Duodenal mucosa (tissue), 2 donors: ENCODE data around the gene ATP2B2.

Experiments
- H3K27ac ChIP-seq: one replicate; pipeline ENCODE4 v1.7.0; 2013; ENCODE audit warnings: low read depth, low read length
- H3K27me3 ChIP-seq, 2 donors: one replicate each; pipeline ENCODE4 v1.7.0; 2013; ENCODE audit warnings: low read length in 2 of 2, control low read depth in 1 of 2; ENCODE audit not compliant: insufficient read depth in 2 of 2, control insufficient read depth in 1 of 2
- H3K36me3 ChIP-seq, 2 donors: one replicate each; pipeline ENCODE4 v1.7.0; 2013; ENCODE audit warnings: low read length in 2 of 2, control low read depth in 1 of 2; ENCODE audit not compliant: insufficient read depth in 2 of 2, control insufficient read depth in 1 of 2
- H3K4me1 ChIP-seq, 2 donors: one replicate each; pipeline ENCODE4 v1.7.0; 2013; ENCODE audit warnings: low read length in 2 of 2, control low read depth in 1 of 2; ENCODE audit not compliant: insufficient read depth in 2 of 2, control insufficient read depth in 1 of 2
- H3K4me3 ChIP-seq, 2 donors: one replicate each; pipeline ENCODE4 v1.7.0; 2013; ENCODE audit warnings: low read length in 2 of 2, low read depth in 1 of 2
- H3K9ac ChIP-seq, 2 donors: one replicate each; pipeline ENCODE4 v1.7.0; 2013; ENCODE audit warnings: low read length in 2 of 2, low read depth in 1 of 2
- H3K9me3 ChIP-seq, 2 donors: one replicate each; pipeline ENCODE4 v1.7.0; 2013; ENCODE audit warnings: low read length in 2 of 2, control low read depth in 1 of 2; ENCODE audit not compliant: control insufficient read depth in 1 of 2

The ATP2B2 gene

DNA sequence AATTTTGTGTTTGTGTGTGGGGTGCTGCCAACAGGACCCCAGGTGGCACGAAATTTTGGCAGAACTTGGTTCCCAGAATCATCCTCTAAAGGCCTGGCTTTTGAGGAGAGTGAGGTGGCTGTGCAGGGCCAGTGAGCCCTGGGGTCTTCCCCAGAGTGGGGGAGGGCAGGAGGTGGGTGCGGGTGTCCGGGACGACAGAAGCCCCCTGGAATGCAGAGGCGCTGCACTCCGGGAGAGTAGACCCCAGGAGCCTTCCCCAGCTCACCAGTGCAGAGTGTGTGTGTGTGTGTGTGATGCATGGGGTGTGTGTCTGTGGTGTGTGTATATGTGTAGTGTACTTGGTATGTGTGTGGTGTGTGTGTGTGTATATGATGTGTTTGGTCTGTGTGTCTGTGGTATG, 140.1 kb downstream of the ATP2B2 start:
- no peak overlapping the region for H3K27ac ChIP-seq
- H3K36me3 ChIP-seq, result no peaks in the 10 kb centered on the region
- no peaks in the 10 kb centered on the region for H3K27me3 ChIP-seq
- no peaks in the 10 kb centered on the region for H3K4me1 ChIP-seq
- no peak overlapping the region for H3K4me3 ChIP-seq
- H3K9me3 ChIP-seq, result no peaks in the 10 kb centered on the region
- H3K9ac ChIP-seq, result no peak overlapping the region

DNA sequence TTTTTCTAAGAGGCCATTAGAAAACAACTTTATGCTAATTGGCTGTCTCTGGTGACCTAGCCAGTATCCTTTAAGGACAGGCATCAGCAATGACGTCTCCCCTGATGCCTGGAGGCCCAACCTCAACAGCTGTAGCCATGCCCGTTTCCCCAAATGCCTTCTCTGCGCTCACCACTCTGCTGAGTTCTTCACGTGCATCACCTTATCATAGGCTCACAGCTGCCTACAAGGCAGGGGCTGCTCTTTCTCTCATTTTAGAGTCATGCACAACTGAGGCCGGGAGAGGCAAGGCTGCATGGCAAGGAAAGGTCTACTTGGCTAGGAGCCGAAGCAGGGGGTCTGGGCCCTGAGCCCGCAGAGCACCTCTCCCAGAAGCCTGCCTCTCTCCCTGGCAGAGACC, 140.6 kb downstream of the ATP2B2 start:
- Histone ChIP-seq H3K27me3 (no peaks in the 10 kb centered on the region), H3K4me1 (no peaks in the 10 kb centered on the region), H3K27ac (no peak overlapping the region), H3K9me3 (no peaks in the 10 kb centered on the region), H3K9ac (no peak overlapping the region), H3K36me3 (no peaks in the 10 kb centered on the region), H3K4me3 (no peak overlapping the region)

DNA sequence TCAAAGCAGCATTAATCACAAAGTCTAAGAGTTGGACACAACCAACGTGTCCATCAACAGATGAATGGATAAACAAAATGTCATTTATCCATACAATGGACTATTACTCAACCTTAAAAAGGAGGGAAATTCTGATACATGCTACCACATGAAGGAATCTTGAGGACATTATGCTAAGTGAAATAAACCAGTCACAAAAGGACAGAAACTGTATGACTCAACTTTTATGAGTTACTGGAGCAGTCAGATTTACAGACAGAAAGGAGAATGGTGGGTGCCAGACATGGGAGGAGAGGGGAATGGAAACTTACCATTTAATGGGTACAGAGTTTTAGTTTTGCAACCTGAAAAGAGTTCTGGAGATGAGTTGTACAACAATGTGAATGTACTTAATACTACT, 141.5 kb downstream of the ATP2B2 start:
- H3K36me3 ChIP-seq, result no peaks in the 10 kb centered on the region
- no peak overlapping the region for H3K9ac ChIP-seq
- H3K27ac ChIP-seq, result no peak overlapping the region
- H3K27me3 ChIP-seq, result no peaks in the 10 kb centered on the region
- no peak overlapping the region for H3K4me3 ChIP-seq
- H3K4me1 ChIP-seq, result no peaks in the 10 kb centered on the region
- no peaks in the 10 kb centered on the region for H3K9me3 ChIP-seq

DNA sequence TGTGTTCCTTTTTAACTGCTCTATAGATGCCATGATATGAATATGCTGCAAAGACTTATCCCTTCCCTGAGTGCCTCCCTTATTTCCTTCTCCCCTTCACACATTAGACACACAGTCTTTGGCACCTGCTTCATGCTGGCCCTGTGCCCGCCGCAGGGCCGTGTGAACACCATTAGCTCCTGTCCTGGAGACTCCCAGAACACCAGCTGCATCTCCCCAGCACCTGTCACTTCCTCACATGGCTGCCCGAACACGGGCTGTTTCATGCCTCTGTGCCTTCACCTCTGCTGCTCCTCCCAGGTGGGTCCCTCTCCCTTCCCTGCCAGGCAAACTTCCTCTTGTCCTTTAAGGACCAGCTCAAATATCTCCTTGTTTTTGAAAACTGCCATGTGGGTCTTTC, 144.0 kb downstream of the ATP2B2 start:
- no peaks in the 10 kb centered on the region for H3K4me1 ChIP-seq
- no peak overlapping the region for H3K9ac ChIP-seq
- H3K9me3 ChIP-seq, result no peaks in the 10 kb centered on the region
- no peaks in the 10 kb centered on the region for H3K36me3 ChIP-seq
- no peak overlapping the region for H3K4me3 ChIP-seq
- no peak overlapping the region for H3K27ac ChIP-seq
- H3K27me3 ChIP-seq, result no peaks in the 10 kb centered on the region

DNA sequence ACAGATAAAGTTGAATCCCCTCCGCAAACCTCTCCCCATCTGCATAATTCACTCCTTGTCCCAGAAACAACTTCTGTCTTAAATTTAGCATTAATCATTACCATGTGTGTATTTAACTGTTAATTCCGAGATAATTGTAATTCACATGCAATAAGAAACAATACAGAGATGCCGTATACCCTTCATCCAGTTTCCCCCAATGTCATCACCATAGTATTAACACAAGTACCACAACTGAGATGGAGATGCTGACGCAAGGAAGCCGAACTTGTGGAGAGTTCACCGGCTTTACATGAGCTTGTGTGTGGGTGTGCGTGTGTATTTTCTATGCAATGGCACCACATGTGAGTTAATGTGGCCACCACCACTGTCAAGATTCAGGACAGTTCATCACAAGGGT, 144.9 kb downstream of the ATP2B2 start:
- Histone ChIP-seq H3K4me1 (no peaks in the 10 kb centered on the region), H3K9ac (no peak overlapping the region), H3K36me3 (no peaks in the 10 kb centered on the region), H3K27ac (no peak overlapping the region), H3K9me3 (no peaks in the 10 kb centered on the region), H3K4me3 (no peak overlapping the region), H3K27me3 (no peaks in the 10 kb centered on the region)

DNA sequence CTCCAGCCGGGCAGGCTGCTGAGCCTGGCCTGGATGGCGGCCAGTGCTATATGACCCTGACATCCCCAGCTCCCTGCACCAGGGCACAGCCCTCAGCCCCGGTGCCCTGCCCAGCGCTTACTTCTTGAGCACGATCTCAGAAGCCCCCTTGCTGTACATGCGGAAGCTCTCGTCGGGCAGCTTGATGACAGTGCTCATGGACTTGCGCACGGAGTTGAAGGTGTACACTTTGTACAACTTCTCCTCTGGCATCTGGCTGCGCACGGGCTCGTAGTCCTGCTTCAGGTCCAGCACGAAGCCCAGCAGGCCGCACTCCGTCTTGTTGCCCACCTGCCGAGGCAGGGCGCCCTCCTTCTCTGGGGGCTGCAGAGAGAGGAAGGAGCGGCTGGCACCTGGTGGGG, 145.6 kb downstream of the ATP2B2 start:
- Histone ChIP-seq H3K9ac (no peak overlapping the region), H3K27ac (no peak overlapping the region), H3K27me3 (no peaks in the 10 kb centered on the region), H3K36me3 (no peaks in the 10 kb centered on the region), H3K4me1 (no peaks in the 10 kb centered on the region), H3K4me3 (no peak overlapping the region), H3K9me3 (no peaks in the 10 kb centered on the region)

DNA sequence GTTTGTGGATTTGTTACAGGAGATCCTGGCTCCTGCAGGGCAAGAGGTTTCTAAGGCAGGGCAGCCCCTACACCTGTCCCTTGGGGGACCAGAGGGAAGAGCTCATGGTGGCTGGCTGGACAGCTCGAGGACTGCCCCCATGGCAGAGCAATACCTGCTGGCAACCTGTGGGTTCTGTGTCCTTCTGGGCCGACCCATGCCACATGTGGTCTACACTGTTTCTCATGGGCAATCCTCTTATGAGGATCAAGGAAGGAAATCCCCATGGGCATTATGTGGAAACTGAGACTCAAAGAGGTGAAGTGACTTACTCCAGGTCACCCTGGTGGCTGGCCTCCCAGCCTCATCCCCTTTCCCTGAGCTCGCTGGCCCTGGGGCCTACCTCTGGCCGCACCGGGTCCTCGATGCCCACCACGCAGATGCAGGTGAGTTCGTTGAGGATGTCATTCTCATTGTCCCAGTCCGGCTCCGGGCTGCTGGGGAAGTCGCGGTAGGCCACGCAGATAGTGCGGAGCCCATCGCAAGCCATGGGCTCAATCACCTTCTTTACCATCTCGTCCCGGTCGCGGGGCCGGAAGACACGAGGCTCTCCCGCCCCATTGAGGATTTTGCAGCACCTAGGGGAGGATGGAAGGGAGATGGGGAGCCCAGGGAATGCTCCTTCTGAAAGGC, 146.9 kb downstream of the ATP2B2 start:
- H3K4me1 ChIP-seq, result no peaks in the 10 kb centered on the region

DNA sequence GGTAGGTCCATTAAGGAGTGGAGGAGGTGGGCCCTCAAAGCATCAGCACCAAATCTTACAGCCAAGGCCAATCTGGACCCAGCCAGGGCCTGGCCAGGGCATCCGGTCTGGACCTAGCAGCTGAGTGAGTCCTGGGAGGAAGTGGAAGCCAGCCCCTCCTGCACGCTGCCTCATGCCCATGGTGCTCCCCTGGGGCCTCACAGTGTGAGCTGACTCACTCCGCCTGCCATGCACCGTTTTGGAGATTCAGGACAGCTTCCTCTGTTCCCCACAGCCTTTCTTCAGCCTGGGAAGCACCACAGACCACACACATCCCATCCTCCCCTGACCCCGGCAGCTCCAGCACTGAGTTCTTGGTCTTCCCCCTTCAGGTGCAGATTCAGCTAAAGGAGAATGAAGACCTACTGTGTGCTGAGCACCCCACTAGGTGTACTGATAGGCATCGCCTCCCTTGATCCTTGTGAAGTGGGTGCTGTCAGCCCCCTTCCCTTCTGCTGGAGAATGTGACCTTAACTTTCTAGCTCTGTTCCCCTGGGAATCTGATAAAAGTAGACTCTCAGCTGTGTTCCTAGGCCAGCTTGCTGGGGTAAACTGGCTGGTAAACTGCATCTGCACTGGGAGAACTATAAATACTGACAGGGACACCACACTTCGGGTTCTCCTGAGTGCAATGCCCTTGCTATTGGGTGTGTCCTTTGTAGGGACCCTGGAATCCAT, 147.6 kb downstream of the ATP2B2 start:
- H3K4me3 ChIP-seq, result no peak overlapping the region
- no peaks in the 10 kb centered on the region for H3K9me3 ChIP-seq
- H3K27me3 ChIP-seq, result no peaks in the 10 kb centered on the region

More for the DNA sequence above, 146.9 kb downstream of the ATP2B2 start:
- H3K27ac ChIP-seq, result no peak overlapping the region
- no peak overlapping the region for H3K9ac ChIP-seq
- no peak overlapping the region for H3K4me3 ChIP-seq
- no peaks in the 10 kb centered on the region for H3K36me3 ChIP-seq
- H3K9me3 ChIP-seq, result no peaks in the 10 kb centered on the region
- no peaks in the 10 kb centered on the region for H3K27me3 ChIP-seq

DNA sequence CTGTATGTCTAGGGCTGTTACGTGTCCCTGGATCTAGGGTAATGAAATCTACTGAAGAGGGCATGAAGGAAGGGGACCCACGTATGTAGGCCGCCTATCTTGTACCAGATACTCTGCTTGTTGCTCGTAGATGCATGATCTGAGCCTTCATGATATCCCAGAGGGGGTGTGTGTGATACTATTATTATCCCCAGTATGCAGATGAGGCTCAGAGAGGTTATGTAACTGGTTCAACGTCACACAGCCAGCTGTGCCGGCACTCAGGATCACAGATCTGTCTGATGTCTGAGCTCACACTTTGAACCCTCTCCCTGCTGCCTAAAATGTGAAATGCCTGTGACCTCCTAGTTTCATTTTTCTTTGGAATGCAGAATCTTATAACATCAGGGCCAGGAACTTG, 148.3 kb downstream of the ATP2B2 start:
- Histone ChIP-seq H3K9ac (no peak overlapping the region), H3K9me3 (no peaks in the 10 kb centered on the region), H3K4me1 (no peaks in the 10 kb centered on the region), H3K27me3 (no peaks in the 10 kb centered on the region), H3K36me3 (no peaks in the 10 kb centered on the region), H3K27ac (no peak overlapping the region), H3K4me3 (no peak overlapping the region)

More for the DNA sequence above, 147.6 kb downstream of the ATP2B2 start:
- Histone ChIP-seq H3K9ac (no peak overlapping the region), H3K4me1 (no peaks in the 10 kb centered on the region), H3K36me3 (no peaks in the 10 kb centered on the region), H3K27ac (no peak overlapping the region)

DNA sequence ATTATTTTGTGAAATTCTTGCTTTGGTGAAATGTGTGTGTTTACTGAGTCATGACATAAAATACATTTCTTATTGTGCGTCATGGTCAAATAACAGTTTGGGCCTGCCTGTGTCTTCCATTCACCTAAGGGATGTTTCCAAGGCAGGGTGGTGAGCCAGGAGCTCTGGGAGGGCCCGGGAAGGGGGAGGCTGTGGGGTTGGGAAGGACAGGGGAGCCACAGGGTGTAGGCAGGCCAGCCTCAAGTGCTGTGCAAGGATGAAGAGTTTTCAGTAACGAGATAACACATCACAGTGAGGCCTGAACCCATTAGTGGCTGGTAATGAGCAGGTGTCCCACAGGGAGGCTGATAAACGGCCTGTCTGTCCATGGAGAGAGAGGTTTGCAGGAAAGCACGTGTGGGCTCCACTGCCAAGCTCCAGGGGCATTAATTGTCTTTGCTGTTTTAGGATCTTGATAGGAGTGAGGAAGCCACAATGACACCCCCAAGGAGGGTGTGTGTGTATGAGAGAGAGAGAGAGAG, 148.9 kb downstream of the ATP2B2 start:
- H3K4me1 ChIP-seq, result no peaks in the 10 kb centered on the region
- no peaks in the 10 kb centered on the region for H3K36me3 ChIP-seq
- H3K9me3 ChIP-seq, result no peaks in the 10 kb centered on the region
- no peak overlapping the region for H3K27ac ChIP-seq
- H3K4me3 ChIP-seq, result no peak overlapping the region
- no peaks in the 10 kb centered on the region for H3K27me3 ChIP-seq
- no peak overlapping the region for H3K9ac ChIP-seq
